ENCODE data around the gene PERCC1. TPM values are rescaled to one million over a fixed set of nuclear protein-coding genes. Genes with fewer than 3 reads are reported as not detected.

PERCC1 gene
- total and polyA plus RNA-seq, 2 of the 4 experiments (the other 2 are of a cell fraction) = not detected

DNA sequence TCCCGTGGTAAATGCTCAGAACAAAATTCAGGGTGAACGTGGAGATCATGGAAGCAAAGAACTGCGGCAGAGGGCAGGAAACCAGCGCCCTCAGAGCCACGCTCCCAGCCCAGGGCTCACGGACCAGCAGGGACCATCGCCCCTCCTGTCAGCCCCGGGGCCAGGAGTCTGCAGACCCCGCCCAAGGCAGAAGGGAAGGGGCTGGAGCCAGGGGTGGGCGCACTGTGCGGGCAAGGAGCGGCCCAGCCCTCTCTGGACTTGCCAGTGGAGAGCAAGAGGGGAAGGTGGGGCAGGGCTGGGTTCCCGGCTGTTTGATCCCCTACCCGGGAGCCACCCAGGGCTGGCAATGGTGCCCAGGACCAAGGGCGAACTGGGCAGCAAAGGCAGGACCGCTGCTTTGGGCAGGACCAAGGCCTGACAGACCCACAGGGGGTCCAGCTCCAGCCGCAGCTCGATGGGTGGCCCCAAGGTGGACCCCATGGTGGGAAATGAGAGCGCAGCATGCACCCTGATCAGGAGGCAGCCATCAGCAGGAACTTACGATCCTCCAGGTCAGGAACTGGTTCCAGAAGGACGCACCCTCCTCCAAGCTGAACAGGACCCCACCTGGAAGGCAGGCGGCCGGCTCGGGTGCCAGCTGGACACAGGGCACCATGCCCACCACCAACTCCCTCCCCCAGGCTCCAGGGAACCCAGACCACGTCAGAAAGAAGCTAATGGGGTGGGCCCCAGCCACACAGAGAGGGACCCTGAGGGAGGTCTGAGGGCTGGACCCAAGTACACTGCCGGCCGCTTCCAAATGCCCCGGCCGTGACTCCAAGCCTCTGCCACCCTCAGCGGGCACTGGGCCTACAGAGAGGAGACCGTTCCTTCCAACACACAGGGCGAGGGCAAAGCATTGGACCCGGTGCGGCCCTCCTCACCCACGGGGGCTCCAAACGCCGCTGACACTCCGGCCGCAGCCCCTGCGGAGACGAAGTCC, 24.6 kb downstream of the PERCC1 start:
- no peak overlapping the region for H3K18ac ChIP-seq (ENCODE audit: low read depth, low read length)
- H3K79me1 ChIP-seq (ENCODE audit: low read depth in 1 of 2, low read length in 2 of 2) = peaks cover 0 to 4% of the 10 kb centered on the region in 2 experiments; a peak in 1 of 4 replicates
- TF ChIP-seq NFE2L2 (IDR thresholded peaks at IDR 0.05; ENCODE audit: low read depth, low read length) (no peak), MAFK (IDR thresholded peaks at IDR 0.05; ENCODE audit: low read depth, low read length) (no peak), CEBPB (IDR thresholded peaks at IDR 0.05; ENCODE audit: low read depth, low read length) (no peak), CHD1 (IDR thresholded peaks at IDR 0.05; ENCODE audit: low read depth, low read length) (no peak), BHLHE40 (IDR thresholded peaks at IDR 0.05; ENCODE audit: low read depth, low read length) (no peak), POLR2A (IDR thresholded peaks at IDR 0.05; ENCODE audit: low read depth, low read length) (no peak), SMC3 (IDR thresholded peaks at IDR 0.05; ENCODE audit: low read depth, low read length) (no peak), RCOR1 (IDR thresholded peaks at IDR 0.05; ENCODE audit: insufficient replicate concordance, low read length) (no peak), RFX5 (IDR thresholded peaks at IDR 0.05; ENCODE audit: low read depth, low read length) (no peak), MXI1 (IDR thresholded peaks at IDR 0.05; ENCODE audit: borderline replicate concordance, low read depth, low read length) (no peak), MAZ (IDR thresholded peaks at IDR 0.05; ENCODE audit: borderline replicate concordance, low read depth, low read length) (no peak)
- TF ChIP-seq, protein P1, sequence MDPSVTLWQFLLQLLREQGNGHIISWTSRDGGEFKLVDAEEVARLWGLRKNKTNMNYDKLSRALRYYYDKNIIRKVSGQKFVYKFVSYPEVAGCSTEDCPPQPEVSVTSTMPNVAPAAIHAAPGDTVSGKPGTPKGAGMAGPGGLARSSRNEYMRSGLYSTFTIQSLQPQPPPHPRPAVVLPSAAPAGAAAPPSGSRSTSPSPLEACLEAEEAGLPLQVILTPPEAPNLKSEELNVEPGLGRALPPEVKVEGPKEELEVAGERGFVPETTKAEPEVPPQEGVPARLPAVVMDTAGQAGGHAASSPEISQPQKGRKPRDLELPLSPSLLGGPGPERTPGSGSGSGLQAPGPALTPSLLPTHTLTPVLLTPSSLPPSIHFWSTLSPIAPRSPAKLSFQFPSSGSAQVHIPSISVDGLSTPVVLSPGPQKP (IDR thresholded peaks at IDR 0.05; ENCODE audit: borderline replicate concordance, low read depth, low read length) = no peak
- TF ChIP-seq, protein P2, sequence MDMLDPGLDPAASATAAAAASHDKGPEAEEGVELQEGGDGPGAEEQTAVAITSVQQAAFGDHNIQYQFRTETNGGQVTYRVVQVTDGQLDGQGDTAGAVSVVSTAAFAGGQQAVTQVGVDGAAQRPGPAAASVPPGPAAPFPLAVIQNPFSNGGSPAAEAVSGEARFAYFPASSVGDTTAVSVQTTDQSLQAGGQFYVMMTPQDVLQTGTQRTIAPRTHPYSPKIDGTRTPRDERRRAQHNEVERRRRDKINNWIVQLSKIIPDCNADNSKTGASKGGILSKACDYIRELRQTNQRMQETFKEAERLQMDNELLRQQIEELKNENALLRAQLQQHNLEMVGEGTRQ (IDR thresholded peaks at IDR 0.05; ENCODE audit: low read depth, low read length) = no peak
- H3K27ac ChIP-seq (ENCODE audit: insufficient read depth, low read length) = no peak overlapping the region
- H4K91ac ChIP-seq (ENCODE audit: insufficient read depth, low read depth, low read length) = no peak overlapping the region
- ATAC-seq (ENCODE audit: low read depth) (no peak), DNase-seq (no peak)
- H4K20me1 ChIP-seq (ENCODE audit: insufficient read depth, low read length) = no peaks in the 10 kb centered on the region
- no peak overlapping the region for H3K4me3 ChIP-seq (ENCODE audit: insufficient read depth, low read depth, low read length)
- no TSS peak for BruUV-seq (replicated peaks)
- no peak overlapping the region for H4K5ac ChIP-seq (ENCODE audit: low read depth, low read length)
- intact Hi-C loops (cut with micrococcal nuclease) (no loop called here), in situ Hi-C loops (cut with MboI; ENCODE audit: low sequenced_read_pairs) (no loop called here), dilution Hi-C loops (cut with HindIII; ENCODE audit: low sequenced_read_pairs, unreplicated experiment) (no loop called here)
- H2BK20ac ChIP-seq (ENCODE audit: low read depth, low read length) = no peak overlapping the region
- no peak overlapping the region for H3K9ac ChIP-seq (ENCODE audit: low read depth, low read length)
- no peak overlapping the region for H3K4me2 ChIP-seq (ENCODE audit: low read depth, low read length)
- peaks cover 54% of the 10 kb centered on the region for H3K36me3 ChIP-seq (ENCODE audit: control insufficient read depth, insufficient read depth, low read length)
- no peak overlapping the region for H2BK15ac ChIP-seq (ENCODE audit: low read depth, low read length)
- H2BK120ac ChIP-seq (ENCODE audit: low read depth, low read length) = no peak overlapping the region
- H3K56ac ChIP-seq (ENCODE audit: extremely low read depth, insufficient read depth, low read length) = no peak overlapping the region
- H3K14ac ChIP-seq (replicated peaks; ENCODE audit: low read depth, low read length) = no peak overlapping the region
- no peak overlapping the region for H2BK5ac ChIP-seq (ENCODE audit: low read depth, low read length, poor library complexity, severe bottlenecking)
- H3K23ac ChIP-seq (ENCODE audit: low read depth, low read length) = no peak overlapping the region
- peak overlapping the region; percentile 23 for H2AFZ ChIP-seq (replicated peaks; ENCODE audit: low read length, poor library complexity)
- WGBS, 2 experiments (ENCODE audit: extremely low coverage in 2 of 2, insufficient read length in 1 of 2) = 94% methylated on average over 17 of the region's 41 CpGs; no CpG with 5 or more reads in 1 of the 2 experiments
- H3K27me3 ChIP-seq (ENCODE audit: control insufficient read depth, insufficient read depth, low read length) = no peaks in the 10 kb centered on the region
- POLR2A ChIA-PET (ENCODE audit: unreplicated experiment) = no interaction called here
- CTCF ChIA-PET = no interaction called here
- no peak overlapping the region for H2AK9ac ChIP-seq (replicated peaks; ENCODE audit: low read depth, low read length, poor library complexity)
- H3K9me3 ChIP-seq (ENCODE audit: control insufficient read depth, insufficient read depth, low read length) = no peaks in the 10 kb centered on the region
- no peak overlapping the region for H3K4ac ChIP-seq (ENCODE audit: low read depth, low read length)
- H2AK5ac ChIP-seq (ENCODE audit: low read depth, low read length) = no peak overlapping the region
- no peaks in the 10 kb centered on the region for H3K9me1 ChIP-seq (ENCODE audit: insufficient read depth, low read length)
- H4K8ac ChIP-seq (ENCODE audit: low read depth in 2 of 2, low read length in 2 of 2) = no peak overlapping the region
- H3K4me1 ChIP-seq (ENCODE audit: control insufficient read depth, insufficient read depth, low read length) = no peaks in the 10 kb centered on the region

Measured in IMR-90 (cell line).